Stimulated activated naive CD8-positive, alpha-beta T cell treated with anti-CD3 and anti-CD28 coated beads, Interleukin-15, Interleukin-2, amounts not matched to agents 100 U/mL and 50 U/mL, for 24 hours (primary cell): ENCODE data around the gene DHX16.
"Not testable (repeated sequence)": the region's sequence is repeated elsewhere in the genome, so short reads cannot be mapped to it uniquely, and the experiment has no call there.

Experiments used
- ATAC-seq: fragments of 150-1000 bp; cut with Tn5 transposase; one replicate; pipeline ENCODE4 v1.10.0; 2021
- DNase-seq: peaks from one replicate; pipeline ENCODE4 v3.0.0; 2021

The DHX16 gene

DNA sequence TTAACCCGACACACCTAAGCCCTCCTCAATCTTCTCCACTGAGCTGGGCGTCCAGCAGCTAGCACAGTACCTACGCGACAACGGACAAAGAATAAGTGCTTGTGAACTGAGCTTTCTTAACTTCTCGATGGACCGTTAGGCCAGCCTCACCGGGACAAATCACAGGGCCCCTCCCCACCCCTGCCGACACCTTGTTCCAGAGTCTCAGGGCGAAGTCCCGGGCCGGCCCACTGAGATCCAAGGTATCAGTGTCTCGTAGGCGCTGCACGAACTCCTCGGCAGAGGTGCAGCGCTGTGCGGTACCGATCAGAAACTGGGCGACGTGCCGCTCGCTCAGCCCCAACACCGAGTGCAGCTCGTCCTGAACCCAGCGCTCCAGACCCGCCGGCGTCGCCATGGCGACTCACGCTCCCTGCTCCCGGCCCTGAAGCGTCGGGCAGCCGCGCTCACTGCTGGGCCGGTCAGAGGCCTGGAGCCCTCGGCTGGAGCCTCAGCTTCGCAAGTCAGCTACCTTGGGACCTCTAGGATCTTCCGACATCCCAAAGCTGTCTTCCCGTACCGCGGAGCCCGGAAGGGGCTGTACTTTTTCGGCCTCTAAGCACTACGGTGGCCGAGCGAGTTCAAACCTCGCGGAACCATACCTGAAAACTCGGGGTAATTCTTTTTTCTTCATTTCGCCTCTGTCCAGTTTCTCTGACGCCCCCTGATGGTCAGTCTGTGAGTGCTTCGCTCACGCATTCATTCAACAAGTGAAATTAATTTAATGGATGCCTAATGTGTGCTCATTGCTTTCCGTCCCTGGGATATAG, at the start of gene DHX16:
TSS of gene DHX16 (minus strand) at position 562 of the 809 bp plus-strand sequence. CDS start at position 397, 165 bp downstream.
- DNase-seq (peak; percentile 95), ATAC-seq (peak; percentile 81)

DNA sequence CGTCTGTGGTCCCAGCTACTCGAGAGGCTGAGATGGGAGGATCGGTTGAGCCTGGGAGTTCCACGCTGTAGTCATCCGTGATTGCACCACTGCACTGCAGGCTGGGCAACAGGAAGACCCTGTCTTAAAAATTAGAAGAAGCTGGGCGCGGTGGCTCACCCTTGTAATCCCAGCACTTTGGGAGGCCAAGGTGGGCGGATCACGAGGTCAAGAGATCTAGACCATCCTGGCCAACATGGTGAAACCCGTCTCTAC, 49.1 kb upstream of the DHX16 start:
- ATAC-seq = not testable (repeated sequence)
- DNase-seq = peak; percentile 25

DNA sequence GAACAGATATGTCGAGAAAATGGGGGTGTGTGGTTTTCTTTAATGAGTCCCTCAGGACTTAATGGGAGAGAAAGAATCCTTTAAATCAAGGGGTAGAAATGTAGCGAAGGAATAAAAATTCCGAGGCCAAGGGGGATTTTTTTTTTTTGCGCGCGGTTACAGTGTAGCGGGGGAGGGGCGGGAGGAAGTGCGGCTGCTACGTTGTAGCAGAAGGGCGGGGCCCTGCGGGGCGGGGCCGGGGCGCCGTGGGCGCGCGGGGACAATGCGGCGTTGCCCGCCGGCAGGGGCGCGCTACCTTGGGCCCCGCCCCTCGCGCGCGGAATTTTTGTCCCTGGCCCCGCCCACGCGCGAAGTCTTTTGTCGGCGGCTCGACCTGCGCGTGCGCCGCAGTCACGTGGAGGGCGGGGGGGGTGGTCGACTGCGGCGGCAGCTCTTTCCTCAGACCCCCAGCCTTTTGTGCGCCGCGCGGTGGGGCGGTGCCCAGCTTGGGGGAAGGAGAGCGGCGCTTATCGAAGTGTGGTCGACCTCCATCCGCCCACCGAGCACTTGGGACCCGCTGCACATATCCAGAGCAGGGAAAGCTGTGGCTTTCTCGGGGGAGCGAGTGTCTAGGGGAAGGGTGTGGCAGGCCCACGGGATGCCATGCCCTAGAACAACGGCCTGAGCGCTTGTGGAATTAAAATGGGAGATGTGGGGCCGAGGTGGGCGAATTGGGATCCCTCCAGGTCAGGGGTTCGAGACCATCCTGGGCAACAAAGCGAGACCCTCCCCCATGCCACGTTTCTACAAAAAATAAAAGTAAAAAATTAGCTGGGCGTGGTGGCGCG, 48.6 kb upstream of the DHX16 start:
- DNase-seq (peak; percentile 98), ATAC-seq (peak; percentile 33)

DNA sequence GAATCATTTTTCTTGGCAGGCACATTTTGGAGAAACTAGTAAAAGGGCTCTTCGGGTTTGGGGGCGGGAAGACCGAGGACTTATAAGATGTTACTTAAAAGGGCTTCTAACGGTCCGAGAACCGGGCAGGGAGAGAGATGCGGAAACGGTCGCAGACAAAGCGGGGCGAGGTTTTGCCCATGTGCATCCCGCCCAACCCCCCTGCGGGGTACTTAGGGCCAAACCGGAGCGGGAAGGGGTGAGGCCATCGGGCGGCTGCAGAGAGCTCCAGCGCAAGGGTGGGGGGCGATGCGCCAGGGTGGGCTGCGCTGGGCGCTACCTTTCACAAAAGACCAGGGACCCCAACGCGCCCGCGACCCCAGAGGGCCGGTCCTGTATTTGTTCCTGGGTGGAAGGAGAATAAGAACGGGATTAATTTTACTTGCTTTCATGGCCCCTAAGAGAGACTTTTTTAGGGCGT, 48.0 kb upstream of the DHX16 start:
- DNase-seq = peak; percentile 77
- ATAC-seq = no peak

DNA sequence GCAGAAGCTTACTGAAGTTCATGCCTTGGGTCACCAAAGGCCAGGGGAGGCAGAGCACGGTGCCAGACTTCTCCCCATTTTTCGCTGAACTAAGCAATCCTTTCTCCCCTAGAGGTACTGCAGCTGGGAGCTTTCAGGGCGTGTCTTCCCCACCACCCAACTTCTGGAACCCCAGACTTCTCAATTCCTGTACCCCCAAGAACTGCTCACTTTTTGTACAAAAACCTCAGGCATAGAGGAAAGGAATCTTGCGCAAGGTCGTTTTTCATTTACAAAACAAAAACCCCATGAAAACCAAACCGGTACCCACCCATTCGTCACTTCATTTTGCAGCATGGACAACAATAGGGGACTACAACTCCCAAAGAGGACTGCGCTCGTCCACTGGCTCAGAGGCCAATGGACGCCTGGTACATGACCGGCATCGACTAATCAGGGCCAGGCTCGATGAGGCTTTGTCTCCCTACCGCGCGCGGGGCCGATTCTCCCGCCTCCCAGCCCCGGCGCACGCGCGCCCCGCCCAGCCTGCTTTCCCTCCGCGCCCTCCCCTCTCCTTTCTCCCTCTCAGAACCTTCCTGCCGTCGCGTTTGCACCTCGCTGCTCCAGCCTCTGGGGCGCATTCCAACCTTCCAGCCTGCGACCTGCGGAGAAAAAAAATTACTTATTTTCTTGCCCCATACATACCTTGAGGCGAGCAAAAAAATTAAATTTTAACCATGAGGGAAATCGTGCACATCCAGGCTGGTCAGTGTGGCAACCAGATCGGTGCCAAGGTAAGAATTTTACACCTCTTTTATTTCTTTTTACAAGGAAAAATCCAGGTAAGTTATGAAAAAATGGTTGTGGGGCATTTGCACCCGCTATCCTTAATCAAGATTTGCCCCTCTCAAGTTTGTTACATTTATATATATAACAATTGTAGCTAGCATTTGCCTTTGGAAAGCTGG, 47.3 kb upstream of the DHX16 start, which contains the start of gene TUBB:
TSS of gene TUBB (plus strand) at position 562 of the 947 bp plus-strand sequence. CDS start at position 717, 155 bp downstream.
- peak; percentile 70 for ATAC-seq
- DNase-seq = peak; percentile 97

DNA sequence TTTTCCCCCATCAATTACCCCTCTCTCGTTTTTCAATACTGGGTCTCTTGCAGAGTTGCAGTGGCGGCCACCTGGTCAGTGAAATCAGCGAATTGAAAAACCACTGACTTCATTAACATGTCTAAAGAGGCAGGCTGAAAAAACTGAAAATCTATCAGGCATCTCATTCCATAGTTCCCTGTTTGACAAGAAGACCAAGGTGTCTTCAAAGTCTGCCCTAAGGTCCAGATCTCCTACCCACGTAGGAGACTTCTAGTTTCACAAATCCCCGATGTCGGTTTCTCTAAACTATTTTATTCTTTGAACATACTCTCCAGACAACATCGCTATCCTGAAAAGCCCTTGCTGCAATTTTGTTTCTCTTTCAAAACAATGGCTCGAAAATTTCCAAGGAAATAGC, 46.5 kb upstream of the DHX16 start:
- ATAC-seq (no peak), DNase-seq (no peak)

DNA sequence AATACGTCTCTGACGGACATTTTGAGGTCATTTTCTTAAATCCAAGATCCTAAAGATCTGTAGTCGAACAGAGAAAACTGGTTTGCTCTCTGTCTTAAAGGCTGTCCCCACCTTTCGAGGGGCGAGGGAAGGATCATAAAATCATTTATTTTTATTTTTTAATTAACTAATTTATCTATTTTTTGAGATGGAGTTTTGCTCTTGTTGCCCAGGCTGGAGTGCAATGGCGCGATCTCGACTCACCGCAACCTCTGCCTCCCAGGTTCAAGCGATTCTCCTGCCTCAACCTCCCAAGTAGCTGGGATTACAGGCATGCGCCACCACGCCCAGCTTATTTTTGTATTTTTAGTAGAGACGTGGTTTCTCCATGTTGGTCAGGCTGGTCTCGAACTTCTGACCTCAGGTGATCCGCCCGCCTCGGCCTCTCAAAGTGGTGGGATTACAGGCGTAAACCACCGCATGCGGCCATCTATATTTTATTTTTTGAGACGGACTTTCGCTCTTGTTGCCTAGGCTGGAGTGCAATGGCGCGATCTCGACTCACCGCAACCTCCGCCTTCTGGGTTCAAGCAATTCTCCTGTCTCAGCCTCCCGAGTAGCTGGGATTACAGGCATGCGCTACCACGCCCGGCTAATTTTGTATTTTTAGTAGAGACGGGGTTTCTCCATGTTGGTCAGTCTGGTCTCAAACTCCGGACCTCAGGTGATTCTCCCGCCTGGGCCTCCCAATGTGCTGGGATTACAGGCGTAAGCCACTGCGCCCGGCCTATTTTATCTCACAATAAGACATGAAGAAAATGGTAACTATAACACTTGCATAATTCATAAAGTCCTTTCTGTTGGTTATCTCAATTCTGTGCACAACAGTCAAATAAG, 45.3 kb upstream of the DHX16 start:
- DNase-seq, ATAC-seq: not testable (repeated sequence)

DNA sequence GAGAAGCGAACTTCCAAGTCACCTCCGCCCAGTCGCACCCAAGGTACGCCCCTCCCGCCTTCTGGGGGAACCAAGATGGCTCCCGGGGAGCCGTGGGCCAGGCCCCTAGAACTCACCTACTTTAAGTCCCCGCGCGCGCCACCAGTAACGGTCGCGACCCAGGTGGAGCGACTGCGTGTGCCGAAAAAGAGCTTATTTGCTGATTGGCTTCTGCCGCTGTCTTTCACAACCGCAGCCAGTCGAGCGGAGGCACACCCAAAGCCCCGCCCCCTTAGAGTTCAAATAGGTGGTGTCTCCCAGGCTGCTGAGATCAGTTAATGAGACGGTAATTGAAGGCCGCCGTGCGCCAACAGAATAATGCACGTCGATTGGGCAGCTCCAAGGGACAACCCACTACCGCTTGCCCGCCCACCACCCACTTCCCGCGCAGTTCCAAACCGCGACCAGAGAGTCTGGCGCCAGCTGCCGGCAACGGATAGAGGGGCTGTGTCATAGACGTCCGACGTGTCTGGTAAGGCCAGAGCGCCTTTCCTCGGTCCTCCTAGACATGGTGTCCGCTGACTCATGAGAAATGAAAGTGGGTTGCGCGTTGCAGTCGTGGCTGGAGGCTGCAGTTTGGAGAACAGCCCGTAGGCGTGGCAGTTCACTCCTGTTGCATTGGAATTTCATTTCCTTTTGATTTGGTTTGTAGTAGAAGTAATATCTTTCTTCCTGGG, 44.5 kb upstream of the DHX16 start, which contains the start of gene MDC1:
TSS of gene MDC1 (minus strand) at position 153 of the 716 bp plus-strand sequence. CDS start 2,106 bp downstream, outside the sequence.
- DNase-seq (peak; percentile 98), ATAC-seq (peak; percentile 84)

DNA sequence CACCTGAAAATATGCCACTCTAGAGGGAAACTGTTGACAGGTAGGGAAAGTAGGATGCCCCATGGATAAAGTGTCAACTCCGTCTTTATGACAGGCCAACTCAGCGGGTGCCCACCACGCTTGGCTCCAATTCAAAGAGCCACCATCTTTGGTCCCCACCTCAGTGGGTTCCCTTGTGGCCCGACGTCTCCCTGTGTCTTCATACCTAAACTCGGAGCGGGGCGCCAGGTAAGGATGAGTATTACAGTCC, 44.0 kb upstream of the DHX16 start:
- ATAC-seq (no peak), DNase-seq (no peak)

DNA sequence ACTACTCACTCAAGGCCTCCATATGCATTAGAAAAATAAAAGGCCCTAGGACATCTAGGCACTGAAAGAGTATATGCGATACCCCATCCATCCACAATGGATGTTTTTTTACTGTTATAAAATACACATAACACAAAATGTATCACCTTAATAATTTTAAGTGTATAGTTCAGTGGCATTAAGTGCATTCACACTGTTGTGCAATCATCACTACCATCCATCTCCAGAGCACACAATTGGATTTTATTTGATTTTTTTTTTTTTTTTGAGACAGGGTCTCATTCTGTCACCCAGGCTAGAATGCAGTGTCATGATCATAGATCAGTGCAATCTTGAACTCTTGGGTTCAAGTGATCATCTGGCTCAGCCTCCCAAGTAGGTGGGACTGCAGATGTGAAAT, 41.5 kb upstream of the DHX16 start:
- no peak for ATAC-seq
- DNase-seq = no peak

DNA sequence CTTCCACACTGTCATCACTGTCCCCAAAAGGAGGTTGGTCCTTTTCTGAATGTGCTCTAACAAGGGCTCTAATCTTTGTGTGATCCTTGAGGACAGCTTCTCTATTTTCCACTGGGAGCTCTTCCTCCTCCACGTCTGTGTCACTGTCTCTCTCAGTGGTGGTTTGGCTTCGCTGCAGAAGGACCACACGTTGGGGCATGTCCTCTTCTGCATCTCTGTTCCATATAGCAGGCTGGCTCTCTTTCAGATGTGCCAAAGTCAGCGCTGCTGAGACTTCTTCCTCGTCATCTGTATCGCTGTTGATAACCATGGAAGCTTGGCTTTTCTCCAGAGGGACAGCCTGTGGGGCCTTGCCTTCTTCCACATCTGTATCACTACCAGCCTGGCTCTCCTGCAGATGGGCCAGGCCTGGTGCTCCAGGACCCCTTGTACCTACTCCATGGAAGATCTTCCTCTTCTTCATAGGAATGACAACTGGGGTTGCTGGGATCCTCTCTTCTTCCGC, 39.7 kb upstream of the DHX16 start:
- DNase-seq = no peak

DNA sequence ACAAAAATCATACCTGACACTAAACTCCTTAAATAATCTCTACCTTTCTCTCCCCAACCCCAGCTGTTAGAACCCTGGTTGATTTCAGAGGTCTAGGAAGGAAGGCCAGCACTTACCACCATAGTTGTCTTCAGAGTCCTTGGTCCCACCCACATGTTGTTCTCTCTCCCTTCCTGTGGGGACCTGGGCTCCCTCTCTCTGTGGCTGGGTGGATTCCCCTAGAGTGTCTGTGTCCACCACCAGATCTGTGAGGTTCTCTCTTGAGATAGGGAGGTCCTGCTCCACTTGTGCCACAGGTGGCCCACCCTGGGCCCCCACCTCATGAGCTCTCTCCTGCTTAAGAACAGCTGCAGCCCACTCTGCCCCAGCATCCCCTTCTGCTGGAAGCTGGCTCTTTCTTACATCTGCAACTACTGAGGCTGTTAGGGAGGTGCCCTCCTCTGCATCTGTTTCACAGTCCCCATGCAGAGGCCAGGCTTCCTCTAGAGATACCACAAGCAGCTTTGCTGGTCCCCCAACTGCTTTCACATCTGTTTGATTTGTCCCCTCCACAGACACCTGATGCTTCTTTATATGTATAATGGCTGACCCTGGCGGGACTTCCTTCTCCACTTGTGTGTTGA, 39.1 kb upstream of the DHX16 start:
- DNase-seq (no peak), ATAC-seq (peak; percentile 40)

More for the DNA sequence above, 39.7 kb upstream of the DHX16 start:
- no peak for ATAC-seq

DNA sequence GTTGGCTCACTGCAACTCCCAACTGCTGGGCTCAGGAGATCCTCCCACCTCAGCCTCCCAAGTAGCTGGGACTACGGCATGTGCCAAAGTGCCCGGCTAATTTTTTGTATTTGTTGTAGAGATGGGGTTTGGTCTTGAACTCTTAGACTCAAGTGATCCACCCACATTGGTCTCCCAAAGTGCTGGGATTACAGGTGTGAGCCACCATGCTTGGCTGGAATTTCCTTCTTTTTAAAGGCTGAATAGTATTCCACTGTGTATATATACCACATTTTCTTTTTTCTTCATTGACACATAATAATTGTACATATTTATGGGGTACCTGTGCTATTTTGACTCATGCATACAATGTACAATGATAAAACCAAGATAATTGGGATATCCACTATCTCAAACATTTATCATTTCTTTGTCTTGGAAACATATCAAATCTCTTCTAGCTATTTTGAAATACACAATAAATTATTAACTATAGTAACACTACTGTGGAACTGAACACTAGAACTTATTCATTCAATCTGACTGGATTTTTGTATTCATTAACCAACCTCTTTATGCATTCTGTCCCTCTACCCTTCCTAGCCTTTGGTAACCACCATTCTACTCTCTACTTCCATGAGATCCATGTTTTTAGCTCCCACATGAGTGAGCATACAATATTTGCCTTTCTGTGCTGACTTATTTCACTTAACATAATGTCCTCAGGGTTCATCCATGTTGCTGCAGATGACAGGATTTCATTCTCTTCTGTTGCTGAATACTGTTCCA, 36.5 kb upstream of the DHX16 start:
- DNase-seq (no peak), ATAC-seq (no peak)

DNA sequence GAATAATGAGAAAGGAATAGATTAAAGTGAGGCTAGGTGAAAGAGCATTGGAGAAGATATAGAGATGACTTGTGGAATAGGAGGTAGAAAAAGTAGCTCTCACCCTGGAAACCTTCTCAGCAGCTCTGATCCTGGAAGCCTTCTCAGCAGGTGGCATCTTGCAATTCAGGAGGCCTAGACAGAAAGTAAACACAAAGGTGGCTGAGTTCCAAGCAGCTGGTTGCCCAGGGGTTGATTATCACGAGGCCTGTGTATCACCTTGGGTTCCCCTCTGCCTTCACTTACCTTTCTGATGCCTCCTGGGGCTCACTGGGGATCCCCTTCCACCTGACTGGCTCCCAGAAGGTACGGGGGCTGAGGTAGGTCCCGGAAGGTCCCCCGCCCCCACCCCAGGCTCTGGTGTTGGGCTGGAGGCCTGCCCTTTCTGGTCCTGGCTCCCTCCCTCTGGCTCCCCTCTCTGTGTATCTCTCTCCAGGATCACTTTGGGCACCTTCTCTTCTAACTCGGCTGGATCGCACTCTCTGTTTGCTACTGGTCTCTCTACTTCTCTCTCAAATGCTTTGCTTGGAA, 34.6 kb upstream of the DHX16 start:
- no peak for DNase-seq
- ATAC-seq = no peak

DNA sequence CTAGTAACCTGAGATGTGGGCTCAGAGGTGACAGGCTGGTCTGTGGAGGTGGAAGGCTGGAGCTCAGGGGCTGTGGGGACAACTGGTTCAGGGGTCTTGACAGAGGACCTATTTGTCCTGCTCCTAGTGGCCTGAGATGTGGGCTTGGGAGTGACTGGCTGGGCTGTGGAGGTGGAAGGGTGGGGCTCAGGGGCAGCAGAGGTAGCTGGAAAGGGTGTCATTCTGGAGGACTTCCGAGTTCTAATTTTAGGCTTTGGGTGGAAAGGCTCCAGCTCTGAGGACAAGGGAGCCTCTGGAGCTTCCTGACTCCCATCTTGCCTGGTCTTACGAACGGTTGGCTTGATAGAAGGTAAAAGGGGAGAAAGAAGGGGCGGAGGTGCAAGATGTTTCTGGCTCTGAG, 32.8 kb upstream of the DHX16 start:
- ATAC-seq (no peak), DNase-seq (no peak)

DNA sequence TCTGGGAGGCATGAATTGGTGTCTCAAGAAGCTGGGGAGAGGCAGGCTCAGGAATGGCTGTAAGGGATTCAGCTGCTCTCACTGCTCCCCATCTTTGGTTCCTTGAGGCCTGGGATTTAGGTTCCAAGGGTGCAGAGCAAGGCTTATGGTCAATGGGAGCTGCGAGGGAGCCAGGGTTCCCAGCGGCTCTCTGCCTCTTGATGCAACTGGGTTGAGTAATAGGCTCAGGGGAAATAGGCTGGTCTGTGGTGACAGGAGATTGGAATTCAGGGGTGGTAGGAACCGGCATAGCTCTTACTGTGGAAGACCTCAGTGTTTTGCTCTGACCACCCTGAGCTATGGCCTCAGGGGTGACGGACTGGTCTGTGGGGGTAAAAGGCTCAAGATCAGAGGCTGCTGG, 31.0 kb upstream of the DHX16 start:
- ATAC-seq = no peak
- DNase-seq = no peak

DNA sequence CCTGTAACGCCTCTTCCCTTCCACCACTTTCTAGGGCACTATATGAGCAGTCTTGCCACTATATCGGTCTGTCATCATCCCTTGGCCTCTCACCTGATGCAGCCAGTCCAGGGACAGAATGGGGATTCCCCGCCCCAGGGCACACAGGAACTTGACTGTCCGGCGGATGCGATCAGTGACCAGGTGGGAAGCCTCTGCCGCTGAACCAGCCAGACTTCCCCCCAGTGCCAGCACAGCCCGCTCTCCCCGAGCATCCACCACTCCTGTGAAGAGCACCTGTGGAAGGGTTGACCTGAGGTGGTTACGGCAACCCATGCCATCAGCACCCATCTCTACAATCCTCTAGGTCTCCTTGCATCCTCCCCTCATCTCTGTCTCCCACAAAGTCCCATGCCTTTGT, 30.2 kb upstream of the DHX16 start:
- ATAC-seq (no peak), DNase-seq (no peak)

DNA sequence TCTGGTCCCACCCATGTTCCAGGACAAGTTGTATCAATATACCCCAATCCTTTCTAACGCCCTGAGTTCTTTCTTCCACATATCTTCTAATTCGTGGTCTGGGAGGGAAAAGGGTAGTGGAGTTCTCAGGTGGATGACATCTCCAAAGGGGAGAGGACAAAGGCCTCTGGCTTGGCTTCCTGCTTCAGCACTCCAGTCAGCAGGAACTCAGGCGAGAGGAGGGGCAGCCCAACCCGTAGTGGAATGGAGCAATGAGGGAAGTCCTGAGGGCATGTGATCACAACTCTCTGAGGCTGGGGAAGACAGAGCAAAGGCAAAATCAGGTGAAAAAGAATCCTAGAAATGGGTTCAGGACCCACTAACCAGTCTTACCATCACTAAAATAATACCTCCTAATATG, 27.5 kb upstream of the DHX16 start:
- no peak for ATAC-seq

DNA sequence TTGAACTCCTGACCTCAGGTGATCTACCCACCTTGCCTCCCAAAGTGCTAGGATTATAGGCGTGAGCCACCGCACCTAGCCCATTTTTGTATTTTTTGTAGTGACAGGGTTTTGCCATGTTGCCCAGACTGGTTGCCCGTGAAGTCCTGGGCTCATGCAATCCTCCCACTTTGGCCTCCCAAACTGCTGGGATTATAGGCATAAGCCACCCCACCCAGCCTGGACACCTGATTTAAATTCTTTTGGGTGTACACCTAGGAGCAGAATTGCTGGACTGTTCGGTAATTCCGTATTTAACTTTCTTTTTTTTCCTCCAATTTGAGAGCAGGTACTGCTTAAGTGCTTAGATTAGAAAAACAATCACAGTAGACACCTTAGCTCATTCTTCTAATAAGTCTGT, 23.6 kb upstream of the DHX16 start:
- ATAC-seq (no peak), DNase-seq (no peak)

More for the DNA sequence above, 27.5 kb upstream of the DHX16 start:
- no peak for DNase-seq
